ENCODE results near the gene NAA80.
"Not testable (repeated sequence)": the region's sequence is repeated elsewhere in the genome, so short reads cannot be mapped to it uniquely, and the experiment has no call there.

NAA80 gene

DNA sequence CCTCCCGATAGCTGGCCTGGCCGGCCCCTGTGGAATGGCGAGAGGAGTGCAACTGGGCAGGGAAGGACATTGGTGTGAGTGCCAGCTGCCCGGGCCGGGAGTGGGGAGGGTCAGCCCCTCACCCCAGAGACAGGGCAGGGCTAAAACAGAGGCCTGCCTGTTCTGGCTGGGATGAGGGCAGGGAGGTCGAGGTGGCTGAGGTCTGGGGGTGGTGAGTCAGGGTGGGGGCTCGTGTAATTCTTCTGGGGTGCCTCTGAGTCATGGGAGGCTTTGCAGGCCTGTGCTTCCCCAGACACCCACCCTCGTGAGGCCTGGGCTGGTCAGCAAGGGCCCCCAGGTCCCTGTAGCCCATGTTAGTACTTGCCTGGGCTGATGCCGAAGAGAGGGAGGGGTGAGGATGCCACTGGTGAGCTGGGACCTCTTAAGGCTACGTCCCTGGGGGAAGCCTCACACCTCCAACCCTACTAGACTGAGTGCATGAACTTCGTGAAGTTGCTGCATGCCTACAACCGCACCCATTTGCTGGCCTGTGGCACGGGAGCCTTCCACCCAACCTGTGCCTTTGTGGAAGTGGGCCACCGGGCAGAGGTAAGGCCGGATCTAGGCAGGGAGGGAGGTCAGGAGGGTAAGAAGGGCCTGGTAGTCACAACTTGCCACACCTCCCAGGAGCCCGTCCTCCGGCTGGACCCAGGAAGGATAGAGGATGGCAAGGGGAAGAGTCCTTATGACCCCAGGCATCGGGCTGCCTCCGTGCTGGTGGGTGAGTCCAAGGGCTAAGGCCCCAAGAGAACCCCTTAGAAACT is 28.6 kb downstream of the NAA80 start:
- no peak for DNase-seq (ENCODE audit: low spot score)

DNA sequence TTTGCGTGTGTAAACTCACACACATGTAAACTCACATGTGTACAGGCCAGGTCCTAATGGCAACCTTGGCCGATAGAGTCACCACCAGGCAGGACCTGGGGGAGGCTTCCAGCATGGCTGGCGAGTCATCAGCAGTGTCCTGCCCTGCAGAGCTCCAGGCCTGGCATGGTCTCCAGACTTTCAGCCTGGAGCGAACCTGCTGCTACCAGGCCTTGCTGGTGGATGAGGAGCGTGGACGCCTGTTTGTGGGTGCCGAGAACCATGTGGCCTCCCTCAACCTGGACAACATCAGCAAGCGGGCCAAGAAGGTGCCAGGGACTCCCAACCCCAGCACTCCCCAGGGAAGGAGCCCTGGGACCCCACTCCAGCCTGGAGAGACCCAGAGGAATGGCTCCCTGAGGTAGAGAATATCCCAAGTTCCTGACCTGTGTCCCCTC is 29.2 kb downstream of the NAA80 start:
- DNase-seq (ENCODE audit: low spot score): no peak

DNA sequence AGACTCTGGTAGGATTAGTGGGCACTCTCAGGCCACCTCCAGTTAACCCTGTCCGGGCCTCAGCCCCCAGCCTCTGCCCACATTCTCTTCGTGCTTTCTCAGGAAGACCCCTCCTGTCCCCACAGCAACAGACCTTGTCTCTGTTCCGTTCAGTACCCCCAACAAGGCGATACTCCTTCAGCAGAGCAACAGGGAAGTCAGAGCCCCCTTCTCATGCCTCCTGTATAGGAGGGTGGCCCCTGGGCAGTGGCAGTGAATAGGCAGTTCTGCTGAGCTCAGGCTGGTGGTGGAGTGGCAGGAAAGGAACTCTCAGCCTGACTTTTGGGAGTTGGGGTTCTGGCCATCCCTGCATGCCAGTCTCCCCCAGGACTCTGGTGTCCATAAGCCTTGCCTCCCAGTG is 29.7 kb downstream of the NAA80 start:
- DNase-seq (ENCODE audit: low spot score): no peak

DNA sequence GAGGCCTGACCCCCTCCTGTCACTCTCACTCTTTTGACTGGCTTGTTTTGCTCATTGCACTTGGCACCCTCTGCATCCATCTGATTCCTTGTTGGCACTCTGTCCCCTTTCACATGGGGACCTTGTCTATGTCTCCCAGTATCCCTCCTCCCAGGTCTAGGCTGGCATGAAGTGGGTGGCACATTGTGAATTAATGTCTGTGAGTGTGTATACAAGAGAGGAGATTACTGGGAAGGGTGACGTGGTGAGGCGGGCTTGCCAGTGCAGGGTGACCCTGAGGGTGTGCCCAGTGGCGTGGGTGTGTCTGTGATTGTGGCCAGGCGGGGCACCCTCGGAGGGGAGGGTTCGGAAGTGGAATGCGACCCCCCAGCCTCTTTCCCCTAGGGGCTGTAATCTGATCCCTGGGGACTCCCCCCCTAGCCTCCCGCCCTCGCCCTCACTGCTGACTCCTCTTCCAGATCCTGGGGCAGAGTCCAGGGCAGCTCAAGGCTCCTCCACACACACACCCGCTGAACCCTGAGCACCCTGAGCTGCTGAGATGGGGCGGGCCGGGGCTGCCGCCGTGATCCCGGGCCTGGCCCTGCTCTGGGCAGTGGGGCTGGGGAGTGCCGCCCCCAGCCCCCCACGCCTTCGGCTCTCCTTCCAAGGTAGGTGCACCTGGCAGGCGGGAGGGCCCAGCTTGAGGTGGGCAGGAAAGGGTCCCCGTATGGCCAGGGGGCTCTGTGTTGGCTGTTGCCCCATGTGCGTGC is 30.3 kb downstream of the NAA80 start, which contains the start of gene SEMA3B:
TSS of gene SEMA3B (plus strand) at position 445 of the 749 bp plus-strand sequence. CDS start at position 539, 94 bp downstream.
- peak; percentile 71 for DNase-seq (ENCODE audit: low spot score)

DNA sequence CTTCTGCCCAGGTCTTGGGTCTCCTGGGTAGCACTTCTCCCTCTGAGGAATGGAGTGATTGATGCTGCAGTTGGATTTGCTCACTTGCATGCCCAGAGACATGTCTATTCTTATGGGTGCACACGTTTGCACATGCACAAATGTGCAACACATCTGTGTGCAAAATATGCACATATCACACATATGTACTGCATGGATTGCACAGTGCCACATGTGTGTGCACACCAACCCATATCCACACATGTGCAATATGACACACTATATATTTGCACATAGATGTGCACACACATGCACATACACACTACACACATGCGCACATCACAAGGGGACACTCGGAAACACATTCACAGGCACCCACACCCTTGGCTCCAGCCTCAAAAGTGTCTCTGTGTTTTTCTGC is 30.9 kb downstream of the NAA80 start:
- no peak for DNase-seq (ENCODE audit: low spot score)

DNA sequence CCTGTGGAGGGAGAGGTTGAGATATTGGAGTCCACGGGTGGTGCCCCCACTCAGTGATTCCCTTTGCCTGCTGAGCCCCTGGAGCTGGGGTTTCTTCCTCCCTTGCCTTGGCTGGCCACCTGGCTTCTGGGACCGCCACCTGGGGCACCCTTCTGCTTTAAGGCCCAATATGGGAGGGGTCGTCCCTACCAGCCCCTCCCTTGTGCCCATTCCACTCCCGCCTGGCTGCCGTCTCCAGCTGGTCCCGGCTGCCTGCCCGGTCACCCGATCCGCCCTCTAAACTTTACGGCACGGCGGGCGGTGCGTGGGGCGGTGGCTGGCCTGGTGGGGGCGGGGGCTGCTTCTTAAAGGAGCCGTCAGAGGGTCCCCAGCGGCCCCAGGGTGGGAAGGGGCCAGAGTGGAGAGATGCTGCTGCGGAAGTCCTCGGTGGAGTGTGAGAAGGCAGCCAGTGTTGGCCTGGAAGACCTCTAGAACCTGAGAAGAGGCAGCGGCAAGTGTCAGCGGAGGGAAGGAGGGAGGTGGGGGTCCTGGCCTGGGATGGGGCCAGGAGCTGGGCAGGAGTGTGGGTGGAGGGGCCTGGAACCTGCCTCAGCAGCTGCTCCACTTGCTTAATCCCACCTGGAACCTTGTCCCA is 31.8 kb downstream of the NAA80 start:
- peak; percentile 84 for DNase-seq (ENCODE audit: low spot score)

DNA sequence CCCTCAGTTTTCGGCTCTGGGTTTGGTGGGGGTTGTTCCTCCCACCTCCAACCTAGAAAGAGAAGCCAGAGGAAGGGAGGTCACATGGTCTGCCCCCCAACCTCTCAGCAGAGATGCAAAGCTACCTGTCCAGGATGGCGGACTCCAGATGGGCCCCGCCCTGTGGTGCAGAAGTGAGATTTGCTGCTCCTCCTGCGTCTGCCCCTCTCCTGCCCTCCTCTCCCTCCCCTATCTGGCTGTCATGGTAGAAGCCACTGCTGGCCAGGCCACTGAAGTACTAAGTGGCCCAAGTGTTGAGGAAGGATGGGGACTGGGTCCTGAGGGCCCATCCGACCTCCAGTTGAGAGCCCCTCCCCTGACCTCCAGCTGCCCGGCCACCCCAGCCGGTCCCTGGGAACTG is 32.4 kb downstream of the NAA80 start:
- DNase-seq (ENCODE audit: low spot score): no peak

DNA sequence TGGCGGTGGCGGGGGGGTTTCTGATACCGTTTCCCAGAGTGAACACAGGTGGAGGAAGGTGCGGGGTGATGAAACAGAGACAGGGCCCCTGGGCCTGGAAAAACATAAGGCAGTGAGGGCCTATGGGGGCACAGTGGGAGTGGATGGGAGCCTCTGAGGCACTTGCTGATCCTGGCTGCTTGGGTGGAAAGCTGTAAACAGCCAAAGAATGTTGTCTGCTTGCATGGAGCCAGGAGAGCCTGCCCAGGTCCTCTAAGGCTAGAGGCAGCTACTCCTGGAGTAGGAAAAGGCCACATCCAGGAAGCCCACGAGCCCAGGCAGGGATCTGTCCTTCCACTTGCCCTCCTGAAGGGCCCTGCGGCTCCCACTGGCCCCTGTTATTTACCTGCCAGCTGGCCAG is 33.2 kb downstream of the NAA80 start:
- DNase-seq (ENCODE audit: low spot score): no peak

DNA sequence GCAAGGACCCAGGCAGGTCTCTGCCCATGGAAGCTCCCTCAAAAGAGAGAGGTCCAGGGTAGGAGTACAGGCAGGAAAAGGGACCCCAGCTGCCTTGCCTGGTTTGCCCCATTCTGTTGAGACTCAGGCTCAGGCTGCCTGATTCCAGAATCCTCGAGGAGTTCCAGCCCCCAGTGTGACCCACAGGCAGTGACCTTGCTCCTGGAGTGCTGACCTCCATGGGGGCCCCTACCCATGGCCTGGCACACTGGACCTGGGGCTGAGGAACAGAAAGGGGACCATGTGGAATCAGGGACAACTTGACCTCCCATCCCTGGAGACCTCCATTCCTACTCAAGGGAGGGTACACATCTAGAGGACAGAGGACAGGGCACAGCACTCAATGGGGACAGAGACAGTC is 33.6 kb downstream of the NAA80 start:
- no peak for DNase-seq (ENCODE audit: low spot score)

DNA sequence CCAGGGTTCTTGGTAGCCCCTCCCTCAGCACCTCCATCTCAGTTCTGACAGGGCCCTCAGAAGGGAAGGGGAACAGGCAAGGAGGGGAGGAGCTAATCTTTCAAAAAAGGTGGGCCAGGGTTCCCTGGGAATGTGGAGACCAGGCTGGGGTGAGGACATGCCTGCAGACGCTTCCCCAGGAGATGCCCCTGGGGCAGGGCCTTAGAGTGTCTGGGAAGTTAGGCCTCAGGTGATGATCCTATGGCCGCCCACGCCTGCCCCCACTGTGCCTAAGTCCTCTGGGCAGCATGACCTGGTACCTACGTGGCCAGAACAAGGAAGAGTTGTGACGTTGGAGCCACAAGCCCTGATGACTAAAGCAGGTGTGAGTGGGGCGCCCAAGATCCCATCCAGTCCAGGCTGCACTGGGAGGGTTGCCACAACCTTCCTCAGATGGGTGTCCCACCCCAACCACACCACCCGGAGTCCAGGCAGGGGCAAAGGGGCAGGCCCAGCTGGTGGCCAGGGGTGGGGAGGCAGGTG is 34.2 kb downstream of the NAA80 start:
- no peak for DNase-seq (ENCODE audit: low spot score)

DNA sequence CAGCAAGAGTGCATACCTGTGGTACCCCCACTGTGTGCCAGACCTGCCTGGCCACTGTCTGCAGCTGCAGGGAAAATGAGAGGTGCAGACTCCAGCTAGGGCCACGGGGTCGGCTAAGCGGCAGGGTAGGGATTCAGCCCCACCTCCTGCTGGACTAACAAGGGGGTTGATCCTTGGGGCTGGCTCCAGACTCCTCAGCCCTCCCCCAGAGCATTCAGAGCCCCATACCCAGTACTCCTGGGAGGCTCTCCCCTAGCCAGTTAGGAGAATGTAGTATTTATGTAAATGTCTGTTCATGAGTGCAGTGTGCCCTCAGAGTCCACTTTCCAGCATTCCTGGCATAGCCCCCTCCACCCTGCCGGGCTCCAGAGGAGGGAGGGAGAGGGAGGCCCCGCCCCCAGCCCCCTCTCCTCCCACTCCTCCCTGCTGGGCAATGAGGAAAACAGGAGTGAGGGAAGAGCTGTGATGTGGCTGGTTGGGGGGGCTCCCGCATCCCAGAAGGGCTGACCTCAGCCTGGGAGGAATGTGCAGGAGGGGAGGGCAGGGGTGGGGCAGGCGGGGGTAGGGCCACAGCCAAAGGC is 34.7 kb downstream of the NAA80 start:
- peak; percentile 91 for DNase-seq (ENCODE audit: low spot score)

DNA sequence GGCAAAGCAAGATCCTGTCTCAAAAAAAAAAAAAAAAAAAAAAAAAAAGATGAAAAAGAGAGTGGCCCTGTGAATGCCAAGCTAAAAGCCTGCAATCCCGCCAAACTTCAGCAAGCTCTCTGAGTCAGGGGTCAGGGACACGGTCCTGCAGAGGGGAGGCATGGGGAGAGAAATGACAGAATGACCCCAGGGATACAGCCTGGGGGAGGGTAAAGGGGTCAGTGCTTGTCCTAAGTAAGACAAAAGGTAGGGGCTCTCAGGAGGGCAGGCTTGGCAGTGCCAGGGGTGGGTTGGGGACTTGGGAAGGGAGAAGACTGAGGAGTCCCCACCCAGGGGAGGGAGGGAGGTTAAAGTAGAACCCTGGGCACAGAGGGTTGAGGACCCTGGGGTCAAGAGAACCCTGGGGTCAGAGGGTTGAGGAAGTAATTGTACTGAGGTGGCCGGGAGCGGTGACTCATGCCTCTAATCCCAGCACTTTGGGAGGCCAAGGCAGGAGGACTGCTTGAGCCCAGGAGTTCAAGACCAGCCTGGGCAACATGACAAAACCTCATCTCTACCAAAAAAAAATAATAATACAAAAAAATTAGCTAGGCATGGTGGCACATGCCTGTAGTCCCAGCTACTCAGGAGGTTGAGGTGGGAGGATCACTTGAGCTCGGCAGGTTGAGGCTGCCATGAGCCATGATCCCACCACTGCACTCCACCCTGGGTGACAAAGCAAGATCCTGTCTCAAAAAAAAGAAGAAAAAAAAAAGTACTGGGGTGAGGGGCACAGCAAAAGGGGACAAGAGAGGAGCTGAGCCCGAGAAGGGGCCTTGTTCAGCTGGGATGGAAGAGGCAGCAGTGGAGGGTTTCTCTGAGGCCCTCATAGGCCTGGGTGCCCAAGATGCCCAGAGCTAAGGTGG is 35.5 kb downstream of the NAA80 start:
- DNase-seq (ENCODE audit: low spot score): no peak

DNA sequence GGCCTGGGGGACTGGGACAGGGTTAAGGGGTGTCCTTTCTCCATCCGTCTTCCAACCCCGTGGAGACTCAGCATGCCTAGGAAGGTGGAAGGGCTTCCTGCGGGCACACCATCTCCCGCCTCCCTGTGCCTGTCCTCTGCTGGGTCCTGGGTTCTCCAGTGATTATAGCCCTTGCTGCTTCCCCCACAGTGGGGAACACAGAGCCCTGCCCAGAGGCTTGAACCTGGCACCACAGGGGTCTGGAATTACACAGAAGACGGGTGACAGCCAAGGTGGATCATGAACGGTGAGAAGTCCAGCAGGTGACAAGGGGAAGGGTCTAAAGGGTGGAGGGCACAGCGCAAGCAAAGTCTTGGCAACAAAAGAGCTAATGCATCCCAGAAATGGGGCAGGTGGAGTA is 36.4 kb downstream of the NAA80 start:
- DNase-seq (ENCODE audit: low spot score): no peak

DNA sequence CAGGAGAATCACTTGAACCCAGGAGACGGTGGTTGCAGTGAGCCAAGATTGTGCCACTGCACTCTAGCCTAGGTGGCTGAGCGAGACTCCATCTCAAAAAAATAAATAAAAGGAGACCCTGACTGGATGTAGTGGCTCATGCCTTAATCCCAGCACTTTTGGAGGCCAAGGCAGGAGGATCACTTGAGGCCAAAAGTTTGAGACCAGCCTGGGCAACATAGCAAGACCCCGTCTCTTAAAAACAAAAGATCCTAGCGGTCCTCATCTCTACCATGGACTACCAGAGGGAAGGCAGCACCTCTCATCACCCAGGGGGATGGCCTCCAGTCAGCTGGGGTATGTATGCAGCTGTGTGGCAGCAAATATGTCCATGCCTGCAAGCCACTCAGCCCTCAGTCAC is 37.0 kb downstream of the NAA80 start:
- DNase-seq (ENCODE audit: low spot score): not testable (repeated sequence)

DNA sequence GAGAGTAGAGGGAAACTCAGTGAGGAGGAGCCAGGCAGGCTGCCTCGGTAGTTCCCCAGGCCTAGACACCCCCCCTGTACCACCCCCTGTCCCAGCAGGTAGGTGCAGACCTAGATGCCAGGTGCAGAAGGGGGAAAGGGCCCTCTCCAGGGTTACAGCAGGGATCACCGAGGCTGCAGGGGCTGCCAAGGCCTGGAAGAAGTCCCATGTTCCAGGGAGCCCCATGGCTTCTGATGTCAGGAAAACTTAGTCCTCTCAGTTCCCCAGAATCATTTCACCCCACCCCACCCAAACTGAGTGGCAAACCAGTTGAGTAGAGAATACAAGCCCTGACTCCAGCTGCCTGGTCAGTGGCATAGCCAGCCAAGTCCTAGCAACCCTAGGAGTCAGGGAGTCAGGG is 37.7 kb downstream of the NAA80 start:
- DNase-seq (ENCODE audit: low spot score): no peak

DNA sequence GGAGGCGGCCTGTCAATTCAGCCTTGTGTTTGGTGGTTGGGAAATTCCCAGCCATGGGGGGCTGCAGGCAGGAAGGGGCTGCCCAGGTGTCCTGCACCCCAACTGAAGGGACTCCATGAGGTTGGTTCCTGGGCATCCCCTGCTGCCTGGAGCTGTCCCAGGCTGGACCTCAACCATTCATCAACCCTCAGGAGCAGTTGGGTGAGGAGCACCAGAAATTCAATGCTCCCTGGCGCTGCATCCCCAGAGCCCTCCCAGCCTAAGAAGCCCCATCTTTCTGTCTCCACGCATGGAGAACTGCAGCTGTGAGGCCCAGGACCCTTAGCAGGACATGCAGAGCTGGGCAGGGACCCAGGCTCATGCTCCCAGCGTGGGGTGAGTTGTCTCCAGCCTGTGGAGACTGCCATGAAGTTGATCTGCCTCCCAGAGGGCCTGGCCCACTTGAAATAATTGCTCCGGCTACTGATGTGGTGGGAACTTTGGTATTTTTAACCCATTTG is 38.2 kb downstream of the NAA80 start:
- DNase-seq (ENCODE audit: low spot score): no peak

DNA sequence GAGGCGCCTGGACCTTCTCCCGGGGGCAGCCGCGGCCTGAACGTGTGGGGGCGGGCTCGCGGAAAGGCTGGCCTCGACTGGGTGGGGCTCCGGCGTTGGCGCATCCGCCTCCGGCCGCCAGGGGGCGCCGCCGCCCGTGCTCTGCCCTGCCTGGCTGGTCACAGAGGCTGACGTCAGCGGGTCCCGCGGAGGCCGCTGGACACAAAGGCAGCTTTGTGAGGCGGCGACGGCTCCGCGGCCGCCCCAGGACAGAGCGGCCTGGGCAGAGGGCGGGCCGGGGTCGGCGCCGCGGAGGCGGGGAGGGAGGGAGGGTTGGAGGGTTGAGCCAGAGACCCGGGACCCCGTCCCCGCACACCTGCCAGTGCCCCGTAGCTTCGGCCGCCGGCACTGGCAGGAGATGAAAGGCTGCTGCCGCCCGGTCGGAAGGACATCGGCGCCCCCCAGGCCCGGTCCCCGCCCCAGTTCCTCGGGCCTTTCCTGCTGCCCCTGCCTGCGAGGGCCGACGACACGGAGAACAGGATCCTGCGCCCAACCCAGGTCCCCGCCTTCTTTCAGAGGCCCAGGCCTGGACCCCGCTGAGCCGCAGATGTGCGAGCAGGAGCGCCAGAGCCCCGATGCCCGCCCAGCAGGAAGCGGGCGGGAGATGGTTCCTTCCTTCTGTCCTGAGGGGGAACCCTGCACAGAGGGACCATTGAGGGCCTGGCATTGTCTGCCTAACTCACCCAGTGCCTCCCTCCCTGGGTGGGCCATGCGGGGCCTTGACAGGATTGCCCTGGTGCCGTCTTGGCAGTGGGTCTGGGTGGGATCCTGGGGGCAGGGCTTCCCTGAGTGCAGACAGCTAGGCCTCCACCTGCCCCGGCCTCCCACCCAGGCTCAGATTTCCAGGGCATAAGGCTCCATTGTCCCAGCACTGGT is 38.9 kb downstream of the NAA80 start:
- DNase-seq (ENCODE audit: low spot score): peak; percentile 94

DNA sequence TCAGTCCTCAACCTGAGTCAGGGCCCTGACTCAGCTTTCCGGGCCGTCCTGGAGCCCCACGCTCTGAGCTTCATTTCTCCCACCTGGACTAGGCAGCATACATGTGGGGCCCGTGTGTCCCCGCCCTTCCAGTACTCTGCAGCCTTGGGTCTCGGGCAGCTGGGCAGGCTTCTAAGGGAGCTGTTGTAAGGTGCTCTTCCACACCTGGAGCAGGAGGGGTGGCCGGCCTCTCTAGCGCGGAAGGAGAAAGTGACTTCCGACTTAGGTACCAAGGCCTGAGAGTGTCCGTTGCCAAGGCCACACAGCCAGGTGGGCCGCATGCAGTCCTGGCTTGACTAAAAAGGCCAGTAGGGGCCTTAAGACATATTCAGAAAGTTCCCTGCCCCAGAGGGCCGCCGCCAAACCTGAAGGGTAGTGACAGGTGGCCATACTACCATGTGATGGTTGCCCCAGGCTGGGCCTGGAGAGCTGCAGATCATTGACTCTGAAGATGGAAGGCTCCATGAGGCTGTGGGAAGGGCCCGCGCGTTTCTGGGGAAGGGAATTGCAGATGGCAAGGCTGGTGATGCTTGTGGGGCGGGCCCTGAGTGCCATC is 39.7 kb downstream of the NAA80 start:
- DNase-seq (ENCODE audit: low spot score): no peak

DNA sequence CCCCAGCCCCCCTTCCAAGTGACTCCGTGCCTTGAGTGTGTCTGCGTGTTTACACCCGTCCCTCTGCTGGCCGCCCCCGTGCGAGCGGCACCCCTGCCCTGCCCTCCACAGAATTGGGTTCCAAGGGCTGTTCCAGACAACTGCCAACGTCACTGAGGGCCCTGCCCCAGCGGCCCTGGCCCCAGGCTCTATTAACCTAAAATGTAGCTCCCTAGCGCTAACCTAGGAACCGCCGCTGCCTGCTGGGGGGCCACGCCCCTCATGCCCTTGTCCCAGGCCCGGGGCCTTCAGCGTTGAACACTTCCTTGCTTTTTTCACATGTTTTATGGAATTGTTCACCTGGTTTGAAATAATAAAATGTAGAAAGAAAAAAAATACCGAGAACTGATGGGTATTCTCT is 40.2 kb downstream of the NAA80 start:
- no peak for DNase-seq (ENCODE audit: low spot score)

Measured in Ammon's horn (tissue), 1 donor.